Activated CD4-positive, alpha-beta T cell treated with anti-CD3 and anti-CD28 coated beads, Interleukin-2, amount 10 ng/mL, durations not matched to agents 7 days and 5 days (primary cell): Measurements from ENCODE around the gene RPL38. TPM values are rescaled to one million over a fixed set of nuclear protein-coding genes. Genes with fewer than 3 reads are reported as not detected.

Source experiments
- CTCF ChIA-PET: fragments of 350-600 bp; sonication (Branson Sonifier 250); formaldehyde crosslinking; loops from one replicate; lab custom pipeline; 2021; ENCODE audit warnings: antibody characterized with exemption; lab: Charles Lee
- POLR2A ChIA-PET: fragments of 350-600 bp; sonication (Branson Sonifier 250); formaldehyde crosslinking; loops from one replicate; lab custom pipeline; 2021; ENCODE audit warnings: antibody characterized with exemption; lab: Charles Lee
- DNase-seq: peaks from one replicate; pipeline ENCODE4 v3.0.0-alpha.2; 2020
- H3K27ac Mint-ChIP-seq: one replicate; pipeline ENCODE4 v1.8.0; 2021; ENCODE audit warnings: mild to moderate bottlenecking, moderate library complexity, mixed read lengths
- H3K27me3 Mint-ChIP-seq: one replicate; pipeline ENCODE4 v1.8.0; 2021; ENCODE audit warnings: mixed read lengths
- H3K36me3 Mint-ChIP-seq: one replicate; pipeline ENCODE4 v1.8.0; 2021; ENCODE audit warnings: low read depth, mixed read lengths
- H3K4me1 Mint-ChIP-seq: one replicate; pipeline ENCODE4 v1.8.0; 2021; ENCODE audit warnings: mixed read lengths
- H3K4me3 Mint-ChIP-seq: one replicate; pipeline ENCODE4 v1.8.0; 2021; ENCODE audit warnings: mild to moderate bottlenecking, moderate library complexity, mixed read lengths
- H3K9me3 Mint-ChIP-seq: one replicate; pipeline ENCODE4 v1.8.0; 2021; ENCODE audit warnings: mixed read lengths
- total RNA-seq, 2 experiments: library from RNA; stranded (reverse); gene quantifications; one replicate each; pipeline ENCODE4 v1.2.3, GENCODE V29; 2021

The RPL38 gene
- total RNA-seq, 2 experiments from 2014 or later, result 1,114 to 1,326 TPM

- Mint-ChIP-seq H3K36me3 (no peaks in the 10 kb centered on the region), H3K27me3 (peaks cover 15% of the 10 kb centered on the region), H3K27ac (no peak overlapping the region), H3K4me3 (no peak overlapping the region), H3K4me1 (no peaks in the 10 kb centered on the region), H3K9me3 (no peaks in the 10 kb centered on the region)
- CTCF ChIA-PET, result no interaction called here
- POLR2A ChIA-PET, result no interaction called here
- DNase-seq, result no peak
Measured at GRCh38 chr17:74165797-74166365, 37.6 kb upstream of the RPL38 start.

GRCh38 chr17:74170924-74171323, 32.6 kb upstream of the RPL38 start:
- CTCF ChIA-PET, result interaction anchor here (0.8 kb wide), 1 partner anchor 81 kb away, joined by 4 read pairs; no protein-coding TSS in a partner anchor
- no peaks in the 10 kb centered on the region for H3K36me3 Mint-ChIP-seq
- POLR2A ChIA-PET, result no interaction called here
- H3K9me3 Mint-ChIP-seq, result no peaks in the 10 kb centered on the region
- no peak overlapping the region for H3K27ac Mint-ChIP-seq
- no peaks in the 10 kb centered on the region for H3K4me1 Mint-ChIP-seq
- no peak overlapping the region for H3K4me3 Mint-ChIP-seq
- peaks cover 25% of the 10 kb centered on the region for H3K27me3 Mint-ChIP-seq
- no peak for DNase-seq

- Mint-ChIP-seq H3K4me1 (no peaks in the 10 kb centered on the region), H3K9me3 (no peaks in the 10 kb centered on the region), H3K36me3 (no peaks in the 10 kb centered on the region), H3K4me3 (no peak overlapping the region), H3K27ac (no peak overlapping the region), H3K27me3 (peaks cover 21% of the 10 kb centered on the region)
- CTCF ChIA-PET, result no interaction called here
- POLR2A ChIA-PET, result no interaction called here
- DNase-seq, result no peak
Measured at GRCh38 chr17:74172700-74173099, 30.8 kb upstream of the RPL38 start.

GRCh38 chr17:74176546-74177001, 26.9 kb upstream of the RPL38 start:
- no peaks in the 10 kb centered on the region for H3K4me1 Mint-ChIP-seq
- H3K27ac Mint-ChIP-seq, result no peak overlapping the region
- H3K27me3 Mint-ChIP-seq, result peaks cover 16% of the 10 kb centered on the region
- CTCF ChIA-PET, result interaction anchor here (0.7 to 1.5 kb wide), 3 partner anchors 11 to 295 kb away, joined by 3 to 4 read pairs (median 3); no protein-coding TSS in a partner anchor
- POLR2A ChIA-PET, result no interaction called here
- H3K36me3 Mint-ChIP-seq, result no peaks in the 10 kb centered on the region
- no peaks in the 10 kb centered on the region for H3K9me3 Mint-ChIP-seq
- no peak overlapping the region for H3K4me3 Mint-ChIP-seq
- peak; percentile 47 for DNase-seq

- Mint-ChIP-seq H3K27me3 (peaks cover 15% of the 10 kb centered on the region), H3K9me3 (no peaks in the 10 kb centered on the region), H3K4me3 (no peak overlapping the region), H3K36me3 (no peaks in the 10 kb centered on the region), H3K27ac (no peak overlapping the region), H3K4me1 (no peaks in the 10 kb centered on the region)
- no peak for DNase-seq
- POLR2A ChIA-PET, result no interaction called here
- CTCF ChIA-PET, result interaction anchor here (0.6 to 1.5 kb wide), 3 partner anchors 11 to 294 kb away, joined by 3 to 4 read pairs (median 3); no protein-coding TSS in a partner anchor
Measured at GRCh38 chr17:74177018-74177450, 26.4 kb upstream of the RPL38 start.

- CTCF ChIA-PET, result interaction anchor here (1.5 to 1.6 kb wide), 2 partner anchors 17 to 21 kb away, joined by 3 read pairs; no protein-coding TSS in a partner anchor
- H3K9me3 Mint-ChIP-seq, result no peaks in the 10 kb centered on the region
- POLR2A ChIA-PET, result no interaction called here
- H3K4me3 Mint-ChIP-seq, result no peak overlapping the region
- DNase-seq, result no peak
- H3K4me1 Mint-ChIP-seq, result no peaks in the 10 kb centered on the region
- peaks cover 11% of the 10 kb centered on the region for H3K27me3 Mint-ChIP-seq
- H3K36me3 Mint-ChIP-seq, result no peaks in the 10 kb centered on the region
- no peak overlapping the region for H3K27ac Mint-ChIP-seq
Measured at GRCh38 chr17:74179576-74179975, 23.9 kb upstream of the RPL38 start.

- Mint-ChIP-seq H3K9me3 (no peaks in the 10 kb centered on the region), H3K4me3 (no peak overlapping the region), H3K27me3 (peaks cover 5% of the 10 kb centered on the region), H3K27ac (no peak overlapping the region), H3K36me3 (no peaks in the 10 kb centered on the region), H3K4me1 (no peaks in the 10 kb centered on the region)
- no peak for DNase-seq
- POLR2A ChIA-PET, result no interaction called here
- CTCF ChIA-PET, result interaction anchor here (1.5 to 1.8 kb wide), 3 partner anchors 17 to 22 kb away, joined by 3 to 5 read pairs (median 3); no protein-coding TSS in a partner anchor
Measured at GRCh38 chr17:74180336-74180735, 23.1 kb upstream of the RPL38 start.

- H3K9me3 Mint-ChIP-seq, result no peaks in the 10 kb centered on the region
- ChIA-PET POLR2A (no interaction called here), CTCF (interaction anchor here (1.8 kb wide), 1 partner anchor 18 kb away, joined by 5 read pairs; no protein-coding TSS in a partner anchor)
- H3K36me3 Mint-ChIP-seq, result no peaks in the 10 kb centered on the region
- no peak overlapping the region for H3K4me3 Mint-ChIP-seq
- no peak for DNase-seq
- H3K27me3 Mint-ChIP-seq, result peaks cover 4% of the 10 kb centered on the region
- no peak overlapping the region for H3K27ac Mint-ChIP-seq
- H3K4me1 Mint-ChIP-seq, result no peaks in the 10 kb centered on the region
Measured at GRCh38 chr17:74181341-74181740, 22.1 kb upstream of the RPL38 start.

GRCh38 chr17:74182041-74182723, 21.3 kb upstream of the RPL38 start:
- CTCF ChIA-PET, result interaction anchor here (0.6 to 1.0 kb wide), 2 partner anchors 10 to 66 kb away, joined by 3 read pairs; no protein-coding TSS in a partner anchor
- POLR2A ChIA-PET, result no interaction called here
- Mint-ChIP-seq H3K27me3 (no peaks in the 10 kb centered on the region), H3K4me3 (no peak overlapping the region), H3K27ac (no peak overlapping the region), H3K36me3 (no peaks in the 10 kb centered on the region), H3K4me1 (no peaks in the 10 kb centered on the region), H3K9me3 (no peaks in the 10 kb centered on the region)
- no peak for DNase-seq

GRCh38 chr17:74183411-74183810, 20.1 kb upstream of the RPL38 start:
- no peak overlapping the region for H3K27ac Mint-ChIP-seq
- DNase-seq, result no peak
- no peaks in the 10 kb centered on the region for H3K27me3 Mint-ChIP-seq
- no peaks in the 10 kb centered on the region for H3K9me3 Mint-ChIP-seq
- CTCF ChIA-PET, result no interaction called here
- no peak overlapping the region for H3K4me3 Mint-ChIP-seq
- POLR2A ChIA-PET, result no interaction called here
- H3K4me1 Mint-ChIP-seq, result no peaks in the 10 kb centered on the region
- no peaks in the 10 kb centered on the region for H3K36me3 Mint-ChIP-seq

- no peaks in the 10 kb centered on the region for H3K36me3 Mint-ChIP-seq
- ChIA-PET CTCF (no interaction called here), POLR2A (no interaction called here)
- H3K9me3 Mint-ChIP-seq, result peaks cover 3% of the 10 kb centered on the region
- H3K27ac Mint-ChIP-seq, result no peak overlapping the region
- H3K27me3 Mint-ChIP-seq, result no peaks in the 10 kb centered on the region
- DNase-seq, result no peak
- no peaks in the 10 kb centered on the region for H3K4me1 Mint-ChIP-seq
- H3K4me3 Mint-ChIP-seq, result no peak overlapping the region
Measured at GRCh38 chr17:74185571-74186185, 17.8 kb upstream of the RPL38 start.

GRCh38 chr17:74186498-74186897, 17.0 kb upstream of the RPL38 start:
- ChIA-PET CTCF (no interaction called here), POLR2A (no interaction called here)
- H3K36me3 Mint-ChIP-seq, result no peaks in the 10 kb centered on the region
- no peak overlapping the region for H3K27ac Mint-ChIP-seq
- H3K9me3 Mint-ChIP-seq, result peaks cover 3% of the 10 kb centered on the region
- H3K4me1 Mint-ChIP-seq, result no peaks in the 10 kb centered on the region
- no peaks in the 10 kb centered on the region for H3K27me3 Mint-ChIP-seq
- no peak for DNase-seq
- no peak overlapping the region for H3K4me3 Mint-ChIP-seq

- ChIA-PET CTCF (interaction anchor here (0.6 to 0.9 kb wide), 2 partner anchors 10 to 12 kb away, joined by 3 to 4 read pairs; no protein-coding TSS in a partner anchor), POLR2A (no interaction called here)
- Mint-ChIP-seq H3K4me3 (no peak overlapping the region), H3K4me1 (no peaks in the 10 kb centered on the region), H3K27ac (no peak overlapping the region), H3K36me3 (no peaks in the 10 kb centered on the region), H3K27me3 (no peaks in the 10 kb centered on the region), H3K9me3 (peaks cover 3% of the 10 kb centered on the region)
- no peak for DNase-seq
Measured at GRCh38 chr17:74187761-74188160, 15.7 kb upstream of the RPL38 start.
